GM23248 (cell line): Measurements from ENCODE around the gene AGPAT3. TPM values are rescaled to one million over a fixed set of nuclear protein-coding genes. Genes with fewer than 3 reads are reported as not detected.

Experiments
- DNase-seq: peaks from one replicate; pipeline ENCODE4 v3.0.0-alpha.2; 2015
- H2AFZ ChIP-seq: fragments of 200-600 bp; sonication (generic); 2 replicates; pipeline ENCODE4 v1.6.1; 2016; ENCODE audit warnings: antibody characterized with exemption
- H3F3A ChIP-seq: fragments of 200-600 bp; sonication (generic); 2 replicates; pipeline ENCODE4 v1.6.1; 2016; ENCODE audit warnings: mild to moderate bottlenecking, antibody characterized with exemption, mixed run types; ENCODE audit not compliant: insufficient read depth
- H3K27ac ChIP-seq: fragments of 200-600 bp; sonication (generic); 2 replicates; pipeline ENCODE4 v1.5.1; 2016; ENCODE audit warnings: mild to moderate bottlenecking
- H3K27me3 ChIP-seq: fragments of 200-600 bp; sonication (generic); replicated peaks from 2 replicates; pipeline ENCODE4 v1.6.1; 2016; ENCODE audit warnings: mild to moderate bottlenecking; ENCODE audit not compliant: insufficient read depth
- H3K36me3 ChIP-seq: fragments of 200-600 bp; sonication (generic); 2 replicates; pipeline ENCODE4 v1.6.1; 2016; ENCODE audit warnings: low read depth, mild to moderate bottlenecking
- H3K4me1 ChIP-seq: fragments of 200-600 bp; sonication (generic); 2 replicates; pipeline ENCODE4 v1.6.1; 2016; ENCODE audit warnings: mild to moderate bottlenecking; ENCODE audit not compliant: insufficient read depth
- H3K4me2 ChIP-seq: fragments of 200-600 bp; sonication (generic); one replicate; pipeline ENCODE4 v1.6.1; 2016; ENCODE audit warnings: mild to moderate bottlenecking; ENCODE audit not compliant: unreplicated experiment
- H3K4me3 ChIP-seq: fragments of 200-600 bp; sonication (generic); 2 replicates; pipeline ENCODE4 v1.5.1; 2016; ENCODE audit warnings: mild to moderate bottlenecking
- H3K79me2 ChIP-seq: fragments of 200-600 bp; sonication (generic); 2 replicates; pipeline ENCODE4 v1.6.1; 2016; ENCODE audit warnings: mild to moderate bottlenecking; ENCODE audit not compliant: insufficient read depth
- H3K9ac ChIP-seq: fragments of 200-600 bp; sonication (generic); 2 replicates; pipeline ENCODE4 v1.6.1; 2016; ENCODE audit warnings: mild to moderate bottlenecking
- H3K9me2 ChIP-seq: fragments of 200-600 bp; sonication (generic); 2 replicates; pipeline ENCODE4 v1.6.1; 2016; ENCODE audit warnings: mixed run types, mild to moderate bottlenecking, moderate library complexity; ENCODE audit not compliant: insufficient read depth
- H3K9me3 ChIP-seq: fragments of 200-600 bp; sonication (generic); one replicate; pipeline ENCODE4 v1.6.1; 2017; ENCODE audit warnings: low read depth
- H4K20me1 ChIP-seq: fragments of 200-600 bp; sonication (generic); 2 replicates; pipeline ENCODE4 v1.6.0; 2016; ENCODE audit not compliant: insufficient read depth
- EZH2 ChIP-seq: fragments of 200-600 bp; sonication (generic); IDR thresholded peaks from 2 replicates; pipeline ENCODE4 v1.6.1; 2018; ENCODE audit warnings: antibody characterized with exemption, mild to moderate bottlenecking; ENCODE audit not compliant: insufficient read depth, poor library complexity, severe bottlenecking
- EZH2phosphoT487 ChIP-seq: fragments of 200-600 bp; sonication (generic); IDR thresholded peaks from 2 replicates; pipeline ENCODE4 v1.6.1; 2018; ENCODE audit warnings: antibody characterized with exemption, moderate library complexity, mild to moderate bottlenecking, low read depth; ENCODE audit not compliant: insufficient read depth
- WGBS, 2 experiments: methylation state at CpG; one replicate each; pipeline ENCODE4 v1.1.6; 2015 to 2017; ENCODE audit warnings: low lambda C conversion rate in 2 of 2, low coverage in 1 of 2; ENCODE audit errors: missing lambda C conversion rate in 2 of 2; 5-methylcytosine and 5-hydroxymethylcytosine counted together
- in situ Hi-C: fragments of 300-500 bp; cut with MboI; formaldehyde crosslinking; loops from 2 replicates; pipeline ENCODE4 v1.15.0; 2020
- polyA plus RNA-seq: library from polyadenylated mRNA; unstranded; fragments of >200 nt; fragmentation: Nextera tagmentation; extraction: Ambion mirVana; gene quantifications from 2 replicates; pipeline ENCODE4 v1.2.1, GENCODE V29; 2016
- total RNA-seq: library from RNA; depleted of rRNA; stranded (reverse); fragments of >200 nt; shearing (Covaris generic); gene quantifications from 2 replicates; pipeline ENCODE4 v1.2.3, GENCODE V29; 2014

The AGPAT3 gene
- total and polyA plus RNA-seq, 2 experiments from 2014 or later: 12.3 to 29.3 TPM

DNA sequence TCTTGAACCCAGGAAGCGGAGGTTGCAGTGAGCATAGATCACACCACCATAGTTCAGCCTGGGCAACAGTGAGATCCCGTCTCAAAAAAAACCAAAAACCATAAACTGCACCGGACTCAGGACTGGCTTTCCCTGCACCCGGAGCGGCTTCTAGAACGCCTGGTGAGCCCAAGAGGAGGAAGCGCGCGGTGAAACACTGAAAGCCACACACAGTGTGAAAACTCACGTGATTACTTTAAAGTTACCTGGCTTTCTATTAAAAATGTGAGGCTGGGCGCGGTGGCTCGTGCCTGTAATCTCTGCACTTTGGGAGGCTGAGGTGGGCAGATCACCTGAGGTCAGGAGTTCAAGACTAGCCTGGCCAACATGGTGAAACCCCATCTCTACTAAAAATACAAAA, 140.0 kb downstream of the AGPAT3 start:
- Histone ChIP-seq H3K4me1 (peaks cover 24% of the 10 kb centered on the region), H3K27me3 (no peaks in the 10 kb centered on the region), H3K27ac (no peak overlapping the region), H3K4me2 (no peak overlapping the region), H4K20me1 (no peaks in the 10 kb centered on the region), H3K9me2 (no peaks in the 10 kb centered on the region), H3F3A (peaks cover 37% of the 10 kb centered on the region), H3K9ac (no peak overlapping the region), H3K9me3 (no peaks in the 10 kb centered on the region), H3K4me3 (no peak overlapping the region), H3K79me2 (no peaks in the 10 kb centered on the region), H2AFZ (0 out of 2 replicates have a peak overlapping the region, but pooled peaks have one; percentile 68), H3K36me3 (no peaks in the 10 kb centered on the region)
- TF ChIP-seq EZH2phosphoT487 (no peak), EZH2 (no peak)
- in situ Hi-C loops: no loop called here
- WGBS, 2 experiments: 98 to 99% methylated on average over 13 of the region's 13 CpGs
- no peak for DNase-seq

DNA sequence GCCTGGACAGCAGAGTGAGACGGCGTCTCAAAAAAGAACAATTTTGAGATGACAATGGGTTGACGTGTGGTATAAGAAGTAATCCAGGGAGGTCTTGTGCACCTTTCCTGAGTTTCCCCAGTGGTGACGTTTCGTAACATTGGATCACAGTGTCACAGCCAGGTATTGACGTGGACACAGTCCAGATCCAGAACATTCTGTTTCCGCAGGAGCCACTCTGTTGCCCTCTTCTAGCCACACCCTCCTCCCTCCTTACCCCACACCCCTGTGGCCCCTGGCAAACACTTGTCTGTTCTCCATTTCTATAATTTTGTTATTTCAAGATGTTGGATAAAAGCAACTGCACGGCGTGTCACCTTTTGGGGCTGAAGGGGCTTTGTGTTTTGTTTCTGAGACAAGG, 140.6 kb downstream of the AGPAT3 start:
- DNase-seq: no peak
- no peaks in the 10 kb centered on the region for H4K20me1 ChIP-seq
- WGBS, 2 experiments: 79 to 80% methylated on average over 9 of the region's 9 CpGs
- no peaks in the 10 kb centered on the region for H3K9me2 ChIP-seq
- H3K9me3 ChIP-seq: no peaks in the 10 kb centered on the region
- no peaks in the 10 kb centered on the region for H3K79me2 ChIP-seq
- H3K4me1 ChIP-seq: peaks cover 24% of the 10 kb centered on the region
- H3K27me3 ChIP-seq: no peaks in the 10 kb centered on the region
- peak overlapping the region; percentile 72 for H3K9ac ChIP-seq
- no peak overlapping the region for H3K4me3 ChIP-seq
- H3K27ac ChIP-seq: peak overlapping the region; percentile 91
- peak overlapping the region; percentile 52 for H3K4me2 ChIP-seq
- TF ChIP-seq EZH2phosphoT487: no peak
- TF ChIP-seq EZH2: no peak
- no peaks in the 10 kb centered on the region for H3K36me3 ChIP-seq
- in situ Hi-C loops: no loop called here
- peaks cover 37% of the 10 kb centered on the region for H3F3A ChIP-seq
- peak overlapping the region; percentile 68; the same call in 1 of the 2 replicates for H2AFZ ChIP-seq

DNA sequence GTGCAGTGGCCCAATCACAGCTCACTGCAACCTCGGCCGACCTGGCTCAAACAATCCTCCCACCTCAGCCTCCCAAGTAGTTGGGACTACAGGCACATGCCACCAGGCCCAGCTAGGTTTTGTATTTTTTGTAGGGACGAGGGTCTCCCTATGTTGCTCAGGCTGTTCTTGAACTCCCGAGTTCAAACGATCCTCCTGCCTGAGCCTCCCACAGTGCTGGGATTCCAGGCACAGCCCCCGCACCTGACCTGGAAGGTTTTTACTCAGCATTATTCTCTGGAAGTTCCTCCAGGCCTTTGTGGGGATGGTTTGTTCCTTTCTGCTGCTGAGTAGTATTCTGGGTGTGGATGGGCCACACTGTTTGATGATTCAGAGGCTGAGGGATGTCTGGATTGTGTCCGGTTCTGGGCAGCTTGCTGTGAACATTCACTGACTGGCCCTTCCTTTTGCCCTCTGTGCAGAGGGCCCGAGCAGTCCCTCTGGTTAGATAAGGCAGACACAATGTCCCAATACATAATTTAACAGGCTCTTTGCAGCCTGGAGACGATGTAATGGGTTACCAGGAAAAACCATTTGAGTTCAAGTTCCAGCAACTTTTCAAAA, 141.1 kb downstream of the AGPAT3 start:
- TF ChIP-seq EZH2 (no peak), EZH2phosphoT487 (no peak)
- Histone ChIP-seq H3K9me3 (no peaks in the 10 kb centered on the region), H3K9me2 (no peaks in the 10 kb centered on the region), H3K4me2 (peak overlapping the region; percentile 52), H3K4me3 (peak overlapping the region; percentile 48), H3K9ac (peak overlapping the region; percentile 72), H3K4me1 (peaks cover 27% of the 10 kb centered on the region), H3K36me3 (no peaks in the 10 kb centered on the region), H3K79me2 (peaks cover 4% of the 10 kb centered on the region; the same call in 1 of the 2 replicates), H3F3A (peaks cover 37% of the 10 kb centered on the region), H3K27me3 (no peaks in the 10 kb centered on the region), H4K20me1 (no peaks in the 10 kb centered on the region), H2AFZ (peak overlapping the region; percentile 68), H3K27ac (peak overlapping the region; percentile 91)
- 33 to 35% methylated on average over 9 of the region's 9 CpGs for WGBS, 2 experiments
- in situ Hi-C loops: no loop called here
- peak; percentile 96 for DNase-seq

DNA sequence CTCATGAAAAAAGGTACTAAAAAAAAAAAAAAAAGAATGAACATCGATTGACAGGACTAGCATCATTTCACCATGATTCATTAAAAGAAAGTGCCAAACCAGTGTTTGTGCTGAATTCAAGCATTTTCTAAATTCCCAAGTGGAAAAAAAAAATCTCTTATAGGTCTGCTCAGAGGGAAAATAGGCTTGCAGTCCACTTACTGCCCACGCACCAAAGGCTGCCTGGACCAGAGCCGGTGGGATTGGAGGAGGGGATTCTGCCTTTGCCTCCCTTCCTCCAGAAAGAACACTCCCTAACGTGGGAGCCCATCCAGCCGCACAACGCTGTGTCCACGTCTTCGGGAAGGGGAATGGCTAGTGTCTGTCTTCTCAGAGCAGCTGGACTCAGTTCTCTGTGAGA, 141.6 kb downstream of the AGPAT3 start:
- no peaks in the 10 kb centered on the region for H4K20me1 ChIP-seq
- peaks cover 37% of the 10 kb centered on the region for H3F3A ChIP-seq
- peak overlapping the region; percentile 68 for H2AFZ ChIP-seq
- H3K4me2 ChIP-seq: peak overlapping the region; percentile 52
- no peaks in the 10 kb centered on the region for H3K36me3 ChIP-seq
- TF ChIP-seq EZH2phosphoT487: no peak
- TF ChIP-seq EZH2: no peak
- in situ Hi-C loops: no loop called here
- H3K27me3 ChIP-seq: no peaks in the 10 kb centered on the region
- peak overlapping the region; percentile 72 for H3K9ac ChIP-seq
- peaks cover 29% of the 10 kb centered on the region for H3K4me1 ChIP-seq
- DNase-seq: peak; percentile 75
- H3K9me3 ChIP-seq: no peaks in the 10 kb centered on the region
- no peaks in the 10 kb centered on the region for H3K9me2 ChIP-seq
- peak overlapping the region; percentile 91 for H3K27ac ChIP-seq
- H3K79me2 ChIP-seq: peaks cover 7% of the 10 kb centered on the region; the same call in 1 of the 2 replicates
- peak overlapping the region; percentile 48 for H3K4me3 ChIP-seq
- WGBS, 2 experiments: 42 to 55% methylated on average over 8 of the region's 8 CpGs
